WTC11 (cell line): Measurements from ENCODE around the gene NFYB.

Experiments
- EMX1 ChIP-seq: fragments of 250-450 bp; sonication (Bioruptor Pico); IDR thresholded peaks from 2 replicates; pipeline ENCODE4 v1.8.0; 2021; ENCODE audit warnings: mild to moderate bottlenecking
- ESRRA ChIP-seq: sonication (generic); formaldehyde crosslinking; IDR thresholded peaks from 2 replicates; pipeline ENCODE4 v1.8.1; 2022; ENCODE audit warnings: mild to moderate bottlenecking, missing genetic modification reagents, borderline replicate concordance
- GABPB1 ChIP-seq: sonication (generic); formaldehyde crosslinking; IDR thresholded peaks from 2 replicates; pipeline ENCODE4 v1.8.1; 2023; ENCODE audit warnings: mild to moderate bottlenecking, missing genetic modification reagents
- IRF2 ChIP-seq: sonication (generic); formaldehyde crosslinking; IDR thresholded peaks from 2 replicates; pipeline ENCODE4 v1.8.0; 2022; ENCODE audit warnings: low read depth, missing genetic modification reagents, borderline replicate concordance
- JUN ChIP-seq: sonication (generic); formaldehyde crosslinking; IDR thresholded peaks from 2 replicates; pipeline ENCODE4 v1.8.0; 2023; ENCODE audit warnings: mild to moderate bottlenecking, missing genetic modification reagents
- NFE2L1 ChIP-seq: sonication (generic); formaldehyde crosslinking; IDR thresholded peaks from 2 replicates; pipeline ENCODE4 v1.8.1; 2023; ENCODE audit warnings: missing genetic modification reagents
- ZNF219 ChIP-seq: sonication (generic); formaldehyde crosslinking; IDR thresholded peaks from 2 replicates; pipeline ENCODE4 v1.8.0; 2023; ENCODE audit warnings: missing genetic modification reagents, mild to moderate bottlenecking, borderline replicate concordance
- ZNF416 ChIP-seq: fragments of 250-450 bp; sonication (Bioruptor Pico); IDR thresholded peaks from 2 replicates; pipeline ENCODE4 v1.9.0; 2021; ENCODE audit warnings: mild to moderate bottlenecking, inconsistent platforms
- TF ChIP-seq, protein P1 (sequence below): fragments of 200-600 bp; IDR thresholded peaks from 2 replicates; pipeline ENCODE4 v1.8.0; 2022; ENCODE audit warnings: antibody characterized with exemption
- TF ChIP-seq, protein P2 (sequence below): sonication (generic); formaldehyde crosslinking; conservative IDR thresholded peaks from 2 replicates; pipeline ENCODE4 v1.8.1; 2023; ENCODE audit warnings: mild to moderate bottlenecking, low read depth, missing genetic modification reagents, moderate library complexity
- TF ChIP-seq, protein P3 (sequence below): sonication (generic); formaldehyde crosslinking; IDR thresholded peaks from 2 replicates; pipeline ENCODE4 v1.8.0; 2023; ENCODE audit warnings: missing genetic modification reagents, mild to moderate bottlenecking, borderline replicate concordance
- TF ChIP-seq, protein P4 (sequence below): sonication (generic); formaldehyde crosslinking; IDR thresholded peaks from 2 replicates; pipeline ENCODE4 v1.8.1; 2023; ENCODE audit warnings: mild to moderate bottlenecking, missing genetic modification reagents, borderline replicate concordance

DNA sequence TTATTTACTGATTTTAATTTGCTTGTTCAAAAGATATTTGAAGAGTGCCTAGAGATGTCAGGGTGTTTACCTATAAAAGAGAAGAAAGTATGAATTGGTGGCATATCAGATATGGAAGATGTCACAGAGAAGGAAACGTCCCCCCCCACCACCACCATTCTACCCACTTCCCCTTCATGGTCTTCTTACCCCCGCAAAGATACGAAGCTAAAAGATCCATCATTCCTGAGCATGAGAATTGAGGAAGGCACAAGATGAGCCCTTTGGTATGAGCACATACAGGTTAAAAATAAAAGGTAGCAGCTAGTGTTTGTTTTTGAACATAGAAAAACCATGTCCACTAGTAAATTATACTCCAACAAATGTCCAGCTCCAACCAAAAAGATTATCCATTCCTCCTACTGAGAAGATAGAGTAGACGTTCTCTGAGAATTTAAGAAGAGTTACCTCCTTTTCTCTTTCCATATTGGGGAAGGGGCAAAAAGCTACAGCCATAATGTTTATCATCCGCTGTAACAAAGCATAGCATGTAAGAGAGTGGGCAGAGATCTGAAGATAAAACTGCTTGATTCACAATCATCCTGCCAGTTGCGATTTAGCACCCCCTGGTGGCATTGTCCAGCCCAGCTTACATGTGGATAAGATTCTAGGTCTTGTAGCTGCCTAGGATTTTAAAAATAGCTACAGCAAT, 29.1 kb downstream of the NFYB start:
- TF ChIP-seq, protein P1, sequence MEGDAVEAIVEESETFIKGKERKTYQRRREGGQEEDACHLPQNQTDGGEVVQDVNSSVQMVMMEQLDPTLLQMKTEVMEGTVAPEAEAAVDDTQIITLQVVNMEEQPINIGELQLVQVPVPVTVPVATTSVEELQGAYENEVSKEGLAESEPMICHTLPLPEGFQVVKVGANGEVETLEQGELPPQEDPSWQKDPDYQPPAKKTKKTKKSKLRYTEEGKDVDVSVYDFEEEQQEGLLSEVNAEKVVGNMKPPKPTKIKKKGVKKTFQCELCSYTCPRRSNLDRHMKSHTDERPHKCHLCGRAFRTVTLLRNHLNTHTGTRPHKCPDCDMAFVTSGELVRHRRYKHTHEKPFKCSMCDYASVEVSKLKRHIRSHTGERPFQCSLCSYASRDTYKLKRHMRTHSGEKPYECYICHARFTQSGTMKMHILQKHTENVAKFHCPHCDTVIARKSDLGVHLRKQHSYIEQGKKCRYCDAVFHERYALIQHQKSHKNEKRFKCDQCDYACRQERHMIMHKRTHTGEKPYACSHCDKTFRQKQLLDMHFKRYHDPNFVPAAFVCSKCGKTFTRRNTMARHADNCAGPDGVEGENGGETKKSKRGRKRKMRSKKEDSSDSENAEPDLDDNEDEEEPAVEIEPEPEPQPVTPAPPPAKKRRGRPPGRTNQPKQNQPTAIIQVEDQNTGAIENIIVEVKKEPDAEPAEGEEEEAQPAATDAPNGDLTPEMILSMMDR = peak; percentile 65
- TF ChIP-seq EMX1 (CRISPR knock-in tag) (no peak), IRF2 (CRISPR knock-in tag) (no peak), ZNF416 (CRISPR knock-in tag) (no peak), NFE2L1 (no peak), ESRRA (CRISPR knock-in tag) (no peak), JUN (CRISPR knock-in tag) (no peak), ZNF219 (CRISPR knock-in tag) (no peak), GABPB1 (CRISPR knock-in tag) (no peak)
- TF ChIP-seq, protein P2, sequence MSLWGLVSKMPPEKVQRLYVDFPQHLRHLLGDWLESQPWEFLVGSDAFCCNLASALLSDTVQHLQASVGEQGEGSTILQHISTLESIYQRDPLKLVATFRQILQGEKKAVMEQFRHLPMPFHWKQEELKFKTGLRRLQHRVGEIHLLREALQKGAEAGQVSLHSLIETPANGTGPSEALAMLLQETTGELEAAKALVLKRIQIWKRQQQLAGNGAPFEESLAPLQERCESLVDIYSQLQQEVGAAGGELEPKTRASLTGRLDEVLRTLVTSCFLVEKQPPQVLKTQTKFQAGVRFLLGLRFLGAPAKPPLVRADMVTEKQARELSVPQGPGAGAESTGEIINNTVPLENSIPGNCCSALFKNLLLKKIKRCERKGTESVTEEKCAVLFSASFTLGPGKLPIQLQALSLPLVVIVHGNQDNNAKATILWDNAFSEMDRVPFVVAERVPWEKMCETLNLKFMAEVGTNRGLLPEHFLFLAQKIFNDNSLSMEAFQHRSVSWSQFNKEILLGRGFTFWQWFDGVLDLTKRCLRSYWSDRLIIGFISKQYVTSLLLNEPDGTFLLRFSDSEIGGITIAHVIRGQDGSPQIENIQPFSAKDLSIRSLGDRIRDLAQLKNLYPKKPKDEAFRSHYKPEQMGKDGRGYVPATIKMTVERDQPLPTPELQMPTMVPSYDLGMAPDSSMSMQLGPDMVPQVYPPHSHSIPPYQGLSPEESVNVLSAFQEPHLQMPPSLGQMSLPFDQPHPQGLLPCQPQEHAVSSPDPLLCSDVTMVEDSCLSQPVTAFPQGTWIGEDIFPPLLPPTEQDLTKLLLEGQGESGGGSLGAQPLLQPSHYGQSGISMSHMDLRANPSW (CRISPR knock-in tag) = no peak
- TF ChIP-seq, protein P3, sequence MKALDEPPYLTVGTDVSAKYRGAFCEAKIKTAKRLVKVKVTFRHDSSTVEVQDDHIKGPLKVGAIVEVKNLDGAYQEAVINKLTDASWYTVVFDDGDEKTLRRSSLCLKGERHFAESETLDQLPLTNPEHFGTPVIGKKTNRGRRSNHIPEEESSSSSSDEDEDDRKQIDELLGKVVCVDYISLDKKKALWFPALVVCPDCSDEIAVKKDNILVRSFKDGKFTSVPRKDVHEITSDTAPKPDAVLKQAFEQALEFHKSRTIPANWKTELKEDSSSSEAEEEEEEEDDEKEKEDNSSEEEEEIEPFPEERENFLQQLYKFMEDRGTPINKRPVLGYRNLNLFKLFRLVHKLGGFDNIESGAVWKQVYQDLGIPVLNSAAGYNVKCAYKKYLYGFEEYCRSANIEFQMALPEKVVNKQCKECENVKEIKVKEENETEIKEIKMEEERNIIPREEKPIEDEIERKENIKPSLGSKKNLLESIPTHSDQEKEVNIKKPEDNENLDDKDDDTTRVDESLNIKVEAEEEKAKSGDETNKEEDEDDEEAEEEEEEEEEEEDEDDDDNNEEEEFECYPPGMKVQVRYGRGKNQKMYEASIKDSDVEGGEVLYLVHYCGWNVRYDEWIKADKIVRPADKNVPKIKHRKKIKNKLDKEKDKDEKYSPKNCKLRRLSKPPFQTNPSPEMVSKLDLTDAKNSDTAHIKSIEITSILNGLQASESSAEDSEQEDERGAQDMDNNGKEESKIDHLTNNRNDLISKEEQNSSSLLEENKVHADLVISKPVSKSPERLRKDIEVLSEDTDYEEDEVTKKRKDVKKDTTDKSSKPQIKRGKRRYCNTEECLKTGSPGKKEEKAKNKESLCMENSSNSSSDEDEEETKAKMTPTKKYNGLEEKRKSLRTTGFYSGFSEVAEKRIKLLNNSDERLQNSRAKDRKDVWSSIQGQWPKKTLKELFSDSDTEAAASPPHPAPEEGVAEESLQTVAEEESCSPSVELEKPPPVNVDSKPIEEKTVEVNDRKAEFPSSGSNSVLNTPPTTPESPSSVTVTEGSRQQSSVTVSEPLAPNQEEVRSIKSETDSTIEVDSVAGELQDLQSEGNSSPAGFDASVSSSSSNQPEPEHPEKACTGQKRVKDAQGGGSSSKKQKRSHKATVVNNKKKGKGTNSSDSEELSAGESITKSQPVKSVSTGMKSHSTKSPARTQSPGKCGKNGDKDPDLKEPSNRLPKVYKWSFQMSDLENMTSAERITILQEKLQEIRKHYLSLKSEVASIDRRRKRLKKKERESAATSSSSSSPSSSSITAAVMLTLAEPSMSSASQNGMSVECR (CRISPR knock-in tag) = no peak
- TF ChIP-seq, protein P4, sequence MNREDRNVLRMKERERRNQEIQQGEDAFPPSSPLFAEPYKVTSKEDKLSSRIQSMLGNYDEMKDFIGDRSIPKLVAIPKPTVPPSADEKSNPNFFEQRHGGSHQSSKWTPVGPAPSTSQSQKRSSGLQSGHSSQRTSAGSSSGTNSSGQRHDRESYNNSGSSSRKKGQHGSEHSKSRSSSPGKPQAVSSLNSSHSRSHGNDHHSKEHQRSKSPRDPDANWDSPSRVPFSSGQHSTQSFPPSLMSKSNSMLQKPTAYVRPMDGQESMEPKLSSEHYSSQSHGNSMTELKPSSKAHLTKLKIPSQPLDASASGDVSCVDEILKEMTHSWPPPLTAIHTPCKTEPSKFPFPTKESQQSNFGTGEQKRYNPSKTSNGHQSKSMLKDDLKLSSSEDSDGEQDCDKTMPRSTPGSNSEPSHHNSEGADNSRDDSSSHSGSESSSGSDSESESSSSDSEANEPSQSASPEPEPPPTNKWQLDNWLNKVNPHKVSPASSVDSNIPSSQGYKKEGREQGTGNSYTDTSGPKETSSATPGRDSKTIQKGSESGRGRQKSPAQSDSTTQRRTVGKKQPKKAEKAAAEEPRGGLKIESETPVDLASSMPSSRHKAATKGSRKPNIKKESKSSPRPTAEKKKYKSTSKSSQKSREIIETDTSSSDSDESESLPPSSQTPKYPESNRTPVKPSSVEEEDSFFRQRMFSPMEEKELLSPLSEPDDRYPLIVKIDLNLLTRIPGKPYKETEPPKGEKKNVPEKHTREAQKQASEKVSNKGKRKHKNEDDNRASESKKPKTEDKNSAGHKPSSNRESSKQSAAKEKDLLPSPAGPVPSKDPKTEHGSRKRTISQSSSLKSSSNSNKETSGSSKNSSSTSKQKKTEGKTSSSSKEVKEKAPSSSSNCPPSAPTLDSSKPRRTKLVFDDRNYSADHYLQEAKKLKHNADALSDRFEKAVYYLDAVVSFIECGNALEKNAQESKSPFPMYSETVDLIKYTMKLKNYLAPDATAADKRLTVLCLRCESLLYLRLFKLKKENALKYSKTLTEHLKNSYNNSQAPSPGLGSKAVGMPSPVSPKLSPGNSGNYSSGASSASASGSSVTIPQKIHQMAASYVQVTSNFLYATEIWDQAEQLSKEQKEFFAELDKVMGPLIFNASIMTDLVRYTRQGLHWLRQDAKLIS (CRISPR knock-in tag) = no peak
